Daoy (cell line): ENCODE results near the gene LSM14A. TPM values are rescaled to one million over a fixed set of nuclear protein-coding genes. Genes with fewer than 3 reads are reported as not detected.

ENCODE experiments used
- total RNA-seq: library from RNA; depleted of rRNA; stranded (reverse); fragments of >200 nt; shearing (Covaris generic); gene quantifications from 2 replicates; pipeline ENCODE4 v1.2.3, GENCODE V29; 2014; rRNA removed

Gene LSM14A
- total RNA-seq, 1 experiment from 2014 or later = 35.3 TPM

Other genes with a start within 250 kb of the LSM14A start
- 8.6 and 12.2 TPM in 2 replicates for gene GARRE1, start 82.0 kb downstream of the LSM14A start, total RNA-seq
- gene GPI, start 192.7 kb downstream of the LSM14A start, total RNA-seq = 124 and 134 TPM in 2 replicates
- gene PDCD2L, start 231.9 kb downstream of the LSM14A start, total RNA-seq = 73.5 and 80.1 TPM in 2 replicates